HepG2 (cell line): Measurements from ENCODE around the gene GSK3B. TPM values are rescaled to one million over a fixed set of nuclear protein-coding genes. Genes with fewer than 3 reads are reported as not detected.

Source experiments
- ATAC-seq: fragments of 200-7000 bp; cut with Tn5 transposase; 3 replicates; pipeline ENCODE4 v1.9.1; 2020; ENCODE audit warnings: mild to moderate bottlenecking, moderate library complexity
- BruUV-seq: library from RNA; stranded (reverse); fragments of 400-500 nt; replicated peaks from 2 replicates; lab custom pipeline; 2021; lab: Mats Ljungman, UMichigan
- CTCF ChIA-PET: fragments of 300-600 bp; formaldehyde crosslinking; extraction: SDS; loops from one replicate; lab custom pipeline; 2021; ENCODE audit warnings: low total read pairs, inconsistent platforms, low intra/inter-chr PET ratio; lab: Yijun Ruan, JAX
- POLR2A ChIA-PET: fragments of 350-600 bp; sonication (Branson Sonifier 250); formaldehyde crosslinking; loops from one replicate; lab custom pipeline; 2020; ENCODE audit warnings: antibody characterized with exemption, inconsistent platforms; lab: Yijun Ruan, JAX
- DNase-seq: peaks from one replicate; pipeline ENCODE4 v3.0.0-alpha.2; 2015; ENCODE audit warnings: low spot score
- FAIRE-seq: peaks from 3 replicates; lab custom pipeline; 2011; peaks lifted over from hg19 to GRCh38; lab: Jason Lieb, UNC
- H2AFZ ChIP-seq: one replicate; pipeline ENCODE4 v1.6.1; 2011; ENCODE audit warnings: low read length, inconsistent platforms
- H3K27ac ChIP-seq: fragments of 300-600 bp; 3 replicates; pipeline ENCODE4 v1.8.0; 2011; ENCODE audit warnings: mixed run types, mild to moderate bottlenecking, mixed read lengths, low read length, inconsistent platforms; ENCODE audit not compliant: insufficient read depth; ENCODE audit errors: extremely low read length
- H3K27me3 ChIP-seq, 2 experiments: fragments of 200-600 bp in 1 of 2; 2 replicates in 1 of 2; 3 replicates in 1 of 2; pipeline versions ENCODE4 v1.6.0 to v1.8.0; 2011; ENCODE audit warnings: low read length in 2 of 2, mild to moderate bottlenecking in 2 of 2, moderate library complexity in 2 of 2, inconsistent platforms in 1 of 2; ENCODE audit not compliant: insufficient read depth in 2 of 2, control insufficient read depth in 1 of 2
- H3K36me3 ChIP-seq, 2 experiments: fragments of 200-600 bp in 1 of 2; replicated peaks in 1 of 2; 2 replicates in 1 of 2; 3 replicates in 1 of 2; pipeline versions ENCODE4 v1.5.1 to v1.8.0; 2011; ENCODE audit warnings: low read length in 2 of 2, inconsistent platforms in 1 of 2; ENCODE audit not compliant: insufficient read depth in 2 of 2, control insufficient read depth in 1 of 2
- H3K4me1 ChIP-seq: 2 replicates; pipeline ENCODE4 v1.5.1; 2012; ENCODE audit warnings: low read length, inconsistent platforms; ENCODE audit not compliant: insufficient read depth
- H3K4me2 ChIP-seq: 2 replicates; pipeline ENCODE4 v1.6.0; 2011; ENCODE audit warnings: low read depth, low read length, inconsistent platforms
- H3K4me3 ChIP-seq, 3 experiments: fragments of 200-600 bp in 1 of 3; sonication (generic), shearing (Covaris generic) in 1 of 3; replicated peaks in 1 of 3; 2 replicates each; pipeline ENCODE4 v1.5.1; 2011 to 2016; ENCODE audit warnings: low read length in 3 of 3, inconsistent platforms in 2 of 3, low read depth in 2 of 3, mild to moderate bottlenecking in 2 of 3, control low read depth in 1 of 3, mixed read lengths in 1 of 3; ENCODE audit not compliant: insufficient read depth in 1 of 3
- H3K79me2 ChIP-seq: one replicate; pipeline ENCODE4 v1.6.1; 2011; ENCODE audit warnings: low read length, inconsistent platforms; ENCODE audit not compliant: insufficient read depth
- H3K9ac ChIP-seq: 2 replicates; pipeline ENCODE4 v1.6.0; 2011; ENCODE audit warnings: mild to moderate bottlenecking, low read depth, low read length, inconsistent platforms; ENCODE audit not compliant: insufficient read depth
- H3K9me3 ChIP-seq: 2 replicates; pipeline ENCODE4 v1.5.1; 2012; ENCODE audit warnings: mild to moderate bottlenecking, low read length
- H4K20me1 ChIP-seq: 2 replicates; pipeline ENCODE4 v1.6.0; 2011; ENCODE audit warnings: inconsistent platforms, mild to moderate bottlenecking, low read length, moderate library complexity; ENCODE audit not compliant: insufficient read depth
- ATF7-NPFF ChIP-seq: sonication (generic); formaldehyde crosslinking; IDR thresholded peaks from 2 replicates; pipeline ENCODE4 v1.8.1; 2023; ENCODE audit warnings: mild to moderate bottlenecking, low read depth, missing genetic modification reagents, moderate library complexity
- ELK4 ChIP-seq: sonication (generic); formaldehyde crosslinking; IDR thresholded peaks from 2 replicates; pipeline ENCODE4 v1.9.0; 2021; ENCODE audit warnings: missing genetic modification reagents, borderline replicate concordance
- HMGXB4 ChIP-seq, 2 experiments: sonication (generic) in 1 of 2; formaldehyde crosslinking in 1 of 2; IDR thresholded peaks; 2 replicates each; pipeline versions ENCODE4 v1.4.0 to v1.6.1; 2018 to 2020; ENCODE audit warnings: missing genetic modification reagents in 2 of 2, borderline replicate concordance in 1 of 2, low read depth in 1 of 2, mild to moderate bottlenecking in 1 of 2, missing biosample characterization in 1 of 2
- MATR3 ChIP-seq: sonication (generic); formaldehyde crosslinking; IDR thresholded peaks from 2 replicates; pipeline ENCODE4 v1.4.0; 2020; ENCODE audit warnings: missing genetic modification reagents
- MAX ChIP-seq: IDR thresholded peaks from 2 replicates; pipeline ENCODE4 v1.6.1; 2012; ENCODE audit warnings: inconsistent platforms
- MED8 ChIP-seq: sonication (generic); formaldehyde crosslinking; IDR thresholded peaks from 2 replicates; pipeline ENCODE4 v1.8.1; 2023; ENCODE audit warnings: mild to moderate bottlenecking, missing genetic modification reagents; ENCODE audit not compliant: insufficient replicate concordance
- RNF219 ChIP-seq: sonication (generic); formaldehyde crosslinking; IDR thresholded peaks from 2 replicates; pipeline ENCODE4 v1.5.0; 2020; ENCODE audit warnings: mild to moderate bottlenecking, missing genetic modification reagents
- SALL1 ChIP-seq: sonication (generic); formaldehyde crosslinking; IDR thresholded peaks from 2 replicates; pipeline ENCODE4 v1.8.0; 2022; ENCODE audit warnings: mild to moderate bottlenecking, missing genetic modification reagents
- ZNF33B ChIP-seq: sonication (generic); formaldehyde crosslinking; IDR thresholded peaks from 2 replicates; pipeline ENCODE4 v1.5.1; 2020; ENCODE audit warnings: mild to moderate bottlenecking, missing genetic modification reagents
- ZNF362 ChIP-seq: sonication (generic); formaldehyde crosslinking; IDR thresholded peaks from 2 replicates; pipeline ENCODE4 v1.4.0; 2020; ENCODE audit warnings: missing genetic modification reagents, mild to moderate bottlenecking, borderline replicate concordance
- ZNF557 ChIP-seq: sonication (generic); formaldehyde crosslinking; IDR thresholded peaks from 2 replicates; pipeline ENCODE4 v1.4.0; 2020; ENCODE audit warnings: missing genetic modification reagents
- ZNF672 ChIP-seq: sonication (generic); formaldehyde crosslinking; IDR thresholded peaks from 2 replicates; pipeline ENCODE4 v1.8.1; 2022; ENCODE audit warnings: missing genetic modification reagents
- WGBS: methylation state at CpG from one replicate; pipeline ENCODE4 v1.1.6; 2017; ENCODE audit warnings: low lambda C conversion rate; 5-methylcytosine and 5-hydroxymethylcytosine counted together
- in situ Hi-C: cut with HindIII; loops from 2 replicates; pipeline ENCODE4 v1.10.0; 2017; ENCODE audit warnings: low pct_unique_long_range_greater_than_20kb; ENCODE audit not compliant: extremely low pct_ligation_motif_present
- intact Hi-C: fragments of 100-400 bp; cut with micrococcal nuclease; formaldehyde crosslinking; loops from one replicate; pipeline ENCODE4 v1.10.0; 2022; ENCODE audit not compliant: unreplicated experiment
- polyA plus RNA-seq, 8 experiments: library from polyadenylated mRNA; depleted of rRNA in 3 of 8; stranded (reverse) in 7 of 8; unstranded in 1 of 8; fragments of >200 nt; fragmentation: Illumina TruSeq in 4 of 8; extraction: Trizol in 4 of 8; gene quantifications; 2 replicates each; pipeline versions ENCODE4 v1.2.1 to v1.2.3, GENCODE V29; 2011 to 2016; ENCODE audit warnings: low read depth in 4 of 8, missing spikeins in 1 of 8, mixed read lengths in 1 of 8; ENCODE audit not compliant: insufficient read depth in 1 of 8
- total RNA-seq, 5 experiments: library from RNA; depleted of rRNA; stranded (reverse); fragments of >200 nt; fragmentation: Illumina TruSeq; extraction: Trizol; gene quantifications; 2 replicates each; pipeline ENCODE4 v1.2.3, GENCODE V29; 2016; ENCODE audit warnings: low read depth in 1 of 5

GSK3B gene
- total and polyA plus RNA-seq, 2 of the 13 experiments (the other 11 are each of a cell fraction or from before 2014, with no cell fraction given) = 22.3 to 30.1 TPM

- DNase-seq (no peak), FAIRE-seq (no peak), ATAC-seq (no peak)
- Histone ChIP-seq H3K4me3 (no peak overlapping the region), H3K79me2 (peaks cover 84% of the 10 kb centered on the region), H3K27me3 (no peaks in the 10 kb centered on the region; a peak in 1 of 5 replicates), H4K20me1 (peaks cover 11% of the 10 kb centered on the region), H3K4me1 (no peaks in the 10 kb centered on the region), H3K36me3 (no peaks in the 10 kb centered on the region), H3K4me2 (no peak overlapping the region), H3K27ac (no peak overlapping the region), H3K9me3 (no peaks in the 10 kb centered on the region), H2AFZ (no peak overlapping the region), H3K9ac (no peak overlapping the region)
- TF ChIP-seq MAX (no peak), ZNF362 (CRISPR knock-in tag) (no peak), RNF219 (no peak)
- no TSS peak for BruUV-seq
- in situ Hi-C loops (no loop called here), intact Hi-C loops (no loop called here)
- ChIA-PET POLR2A (no interaction called here), CTCF (no interaction called here)
- WGBS = 95% methylated on average over 4 of the region's 4 CpGs
Measured at GRCh38 chr3:120033596-120033995, 60.7 kb downstream of the GSK3B start.

GRCh38 chr3:120031561-120031960 is 62.7 kb downstream of the GSK3B start:
- Histone ChIP-seq H3K27me3 (no peaks in the 10 kb centered on the region), H3K4me1 (0 out of 2 replicates have a peak, but pooled peaks cover 5% of the 10 kb centered on the region), H3K36me3 (no peaks in the 10 kb centered on the region), H3K79me2 (peaks cover 82% of the 10 kb centered on the region), H3K4me2 (no peak overlapping the region), H3K9me3 (no peaks in the 10 kb centered on the region), H3K9ac (no peak overlapping the region), H2AFZ (no peak overlapping the region), H3K27ac (no peak overlapping the region), H4K20me1 (peaks cover 10% of the 10 kb centered on the region), H3K4me3 (no peak overlapping the region)
- intact Hi-C loops (no loop called here), in situ Hi-C loops (no loop called here)
- DNase-seq (no peak), ATAC-seq (no peak), FAIRE-seq (no peak)
- CTCF ChIA-PET = no interaction called here
- no TSS peak for BruUV-seq
- POLR2A ChIA-PET = no interaction called here
- TF ChIP-seq ZNF557 = no peak
- TF ChIP-seq ELK4 (CRISPR knock-in tag) = no peak
- TF ChIP-seq SALL1 = no peak
- no peak for TF ChIP-seq ZNF33B (CRISPR knock-in tag)
- TF ChIP-seq HMGXB4 (CRISPR knock-in tag; IDR thresholded peaks at IDR 0.05; ENCODE audit: borderline replicate concordance in 1 of 2, low read depth in 1 of 2) = no peak
- TF ChIP-seq MED8 = no peak
- TF ChIP-seq ZNF672 = no peak
- TF ChIP-seq ATF7-NPFF = no peak
- TF ChIP-seq MATR3 = no peak
